ENCODE data around the gene NOD2. TPM values are rescaled to one million over a fixed set of nuclear protein-coding genes. Genes with fewer than 3 reads are reported as not detected.

Gene NOD2
- total and polyA plus RNA-seq, 2 of the 13 experiments (the other 11 are each of a cell fraction or from before 2014, with no cell fraction given): 0.27 to 0.81 TPM

DNA sequence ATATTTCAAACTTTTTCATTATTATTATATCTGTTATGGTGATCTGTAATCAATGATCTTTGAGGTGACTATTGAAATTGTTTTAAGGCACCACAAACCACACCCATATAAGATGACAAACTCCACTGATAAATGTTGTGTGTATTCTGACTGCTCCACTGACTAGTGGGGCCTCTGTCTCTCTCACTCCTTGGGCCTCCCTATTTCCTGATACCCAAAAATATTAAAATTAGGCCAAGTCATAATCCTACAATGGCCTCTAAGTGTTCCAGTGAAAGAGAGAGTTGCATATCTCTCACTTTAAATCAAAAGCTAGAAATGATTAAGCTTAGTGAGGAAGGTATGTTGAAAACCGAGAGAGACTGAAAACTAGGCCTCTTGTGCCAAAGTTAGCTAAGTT is 71.9 kb downstream of the NOD2 start:
- BruUV-seq (replicated peaks): no TSS peak
- Histone ChIP-seq H3K27ac (ENCODE audit: extremely low read length, insufficient read depth, low read length) (no peak overlapping the region), H3K4me3 (replicated peaks in 1 of 3; ENCODE audit: insufficient read depth in 1 of 3, low read depth in 2 of 3, low read length in 3 of 3) (no peak overlapping the region), H3K9me3 (ENCODE audit: low read length) (peaks cover 8% of the 10 kb centered on the region; the same call in 1 of the 2 replicates), H2AFZ (ENCODE audit: low read length) (no peak overlapping the region), H3K36me3 (replicated peaks in 1 of 2; ENCODE audit: control insufficient read depth in 1 of 2, insufficient read depth in 2 of 2, low read length in 2 of 2) (no peaks in the 10 kb centered on the region), H3K9ac (ENCODE audit: insufficient read depth, low read depth, low read length) (no peak overlapping the region), H3K27me3 (ENCODE audit: control insufficient read depth in 1 of 2, insufficient read depth in 2 of 2, low read length in 2 of 2) (no peaks in the 10 kb centered on the region), H3K79me2 (ENCODE audit: insufficient read depth, low read length) (no peaks in the 10 kb centered on the region), H4K20me1 (ENCODE audit: insufficient read depth, low read length) (no peaks in the 10 kb centered on the region), H3K4me1 (ENCODE audit: insufficient read depth, low read length) (no peaks in the 10 kb centered on the region), H3K4me2 (ENCODE audit: low read depth, low read length) (no peak overlapping the region)
- in situ Hi-C loops (cut with HindIII; ENCODE audit: extremely low pct_ligation_motif_present, low pct_unique_long_range_greater_than_20kb) (no loop called here), intact Hi-C loops (cut with micrococcal nuclease; ENCODE audit: unreplicated experiment) (no loop called here)
- DNase-seq (ENCODE audit: low spot score) (no peak), ATAC-seq (no peak), FAIRE-seq (no peak)
- WGBS (ENCODE audit: low lambda C conversion rate): 79% methylated on average over 1 of the region's 1 CpG
- CTCF ChIA-PET (ENCODE audit: low intra/inter-chr PET ratio, low total read pairs): no interaction called here
- POLR2A ChIA-PET: no interaction called here
- no peak for TF ChIP-seq RAD21 (CRISPR knock-in tag; IDR thresholded peaks at IDR 0.05)
- TF ChIP-seq ZNF121 (CRISPR knock-in tag; IDR thresholded peaks at IDR 0.05): no peak
- no peak for TF ChIP-seq FIP1L1 (IDR thresholded peaks at IDR 0.05; ENCODE audit: borderline replicate concordance, insufficient read depth, low read depth, low read length)
- no peak for TF ChIP-seq NCOA2 (CRISPR knock-in tag; IDR thresholded peaks at IDR 0.05)
- TF ChIP-seq TEAD3 (CRISPR knock-in tag; optimal IDR thresholded peaks at IDR 0.05; ENCODE audit: borderline replicate concordance): no peak
- TF ChIP-seq ZNF644 (CRISPR knock-in tag; IDR thresholded peaks at IDR 0.05; ENCODE audit: low read depth): no peak
- TF ChIP-seq, protein P1, sequence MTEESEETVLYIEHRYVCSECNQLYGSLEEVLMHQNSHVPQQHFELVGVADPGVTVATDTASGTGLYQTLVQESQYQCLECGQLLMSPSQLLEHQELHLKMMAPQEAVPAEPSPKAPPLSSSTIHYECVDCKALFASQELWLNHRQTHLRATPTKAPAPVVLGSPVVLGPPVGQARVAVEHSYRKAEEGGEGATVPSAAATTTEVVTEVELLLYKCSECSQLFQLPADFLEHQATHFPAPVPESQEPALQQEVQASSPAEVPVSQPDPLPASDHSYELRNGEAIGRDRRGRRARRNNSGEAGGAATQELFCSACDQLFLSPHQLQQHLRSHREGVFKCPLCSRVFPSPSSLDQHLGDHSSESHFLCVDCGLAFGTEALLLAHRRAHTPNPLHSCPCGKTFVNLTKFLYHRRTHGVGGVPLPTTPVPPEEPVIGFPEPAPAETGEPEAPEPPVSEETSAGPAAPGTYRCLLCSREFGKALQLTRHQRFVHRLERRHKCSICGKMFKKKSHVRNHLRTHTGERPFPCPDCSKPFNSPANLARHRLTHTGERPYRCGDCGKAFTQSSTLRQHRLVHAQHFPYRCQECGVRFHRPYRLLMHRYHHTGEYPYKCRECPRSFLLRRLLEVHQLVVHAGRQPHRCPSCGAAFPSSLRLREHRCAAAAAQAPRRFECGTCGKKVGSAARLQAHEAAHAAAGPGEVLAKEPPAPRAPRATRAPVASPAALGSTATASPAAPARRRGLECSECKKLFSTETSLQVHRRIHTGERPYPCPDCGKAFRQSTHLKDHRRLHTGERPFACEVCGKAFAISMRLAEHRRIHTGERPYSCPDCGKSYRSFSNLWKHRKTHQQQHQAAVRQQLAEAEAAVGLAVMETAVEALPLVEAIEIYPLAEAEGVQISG (CRISPR knock-in tag; IDR thresholded peaks at IDR 0.05): no peak
- TF ChIP-seq ZNF329 (CRISPR knock-in tag; IDR thresholded peaks at IDR 0.05; ENCODE audit: low read depth): no peak
- TF ChIP-seq, protein P2, sequence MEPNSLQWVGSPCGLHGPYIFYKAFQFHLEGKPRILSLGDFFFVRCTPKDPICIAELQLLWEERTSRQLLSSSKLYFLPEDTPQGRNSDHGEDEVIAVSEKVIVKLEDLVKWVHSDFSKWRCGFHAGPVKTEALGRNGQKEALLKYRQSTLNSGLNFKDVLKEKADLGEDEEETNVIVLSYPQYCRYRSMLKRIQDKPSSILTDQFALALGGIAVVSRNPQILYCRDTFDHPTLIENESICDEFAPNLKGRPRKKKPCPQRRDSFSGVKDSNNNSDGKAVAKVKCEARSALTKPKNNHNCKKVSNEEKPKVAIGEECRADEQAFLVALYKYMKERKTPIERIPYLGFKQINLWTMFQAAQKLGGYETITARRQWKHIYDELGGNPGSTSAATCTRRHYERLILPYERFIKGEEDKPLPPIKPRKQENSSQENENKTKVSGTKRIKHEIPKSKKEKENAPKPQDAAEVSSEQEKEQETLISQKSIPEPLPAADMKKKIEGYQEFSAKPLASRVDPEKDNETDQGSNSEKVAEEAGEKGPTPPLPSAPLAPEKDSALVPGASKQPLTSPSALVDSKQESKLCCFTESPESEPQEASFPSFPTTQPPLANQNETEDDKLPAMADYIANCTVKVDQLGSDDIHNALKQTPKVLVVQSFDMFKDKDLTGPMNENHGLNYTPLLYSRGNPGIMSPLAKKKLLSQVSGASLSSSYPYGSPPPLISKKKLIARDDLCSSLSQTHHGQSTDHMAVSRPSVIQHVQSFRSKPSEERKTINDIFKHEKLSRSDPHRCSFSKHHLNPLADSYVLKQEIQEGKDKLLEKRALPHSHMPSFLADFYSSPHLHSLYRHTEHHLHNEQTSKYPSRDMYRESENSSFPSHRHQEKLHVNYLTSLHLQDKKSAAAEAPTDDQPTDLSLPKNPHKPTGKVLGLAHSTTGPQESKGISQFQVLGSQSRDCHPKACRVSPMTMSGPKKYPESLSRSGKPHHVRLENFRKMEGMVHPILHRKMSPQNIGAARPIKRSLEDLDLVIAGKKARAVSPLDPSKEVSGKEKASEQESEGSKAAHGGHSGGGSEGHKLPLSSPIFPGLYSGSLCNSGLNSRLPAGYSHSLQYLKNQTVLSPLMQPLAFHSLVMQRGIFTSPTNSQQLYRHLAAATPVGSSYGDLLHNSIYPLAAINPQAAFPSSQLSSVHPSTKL (CRISPR knock-in tag; IDR thresholded peaks at IDR 0.05): no peak
- TF ChIP-seq ARID2 (CRISPR knock-in tag; IDR thresholded peaks at IDR 0.05; ENCODE audit: borderline replicate concordance): no peak
- TF ChIP-seq, protein P3, sequence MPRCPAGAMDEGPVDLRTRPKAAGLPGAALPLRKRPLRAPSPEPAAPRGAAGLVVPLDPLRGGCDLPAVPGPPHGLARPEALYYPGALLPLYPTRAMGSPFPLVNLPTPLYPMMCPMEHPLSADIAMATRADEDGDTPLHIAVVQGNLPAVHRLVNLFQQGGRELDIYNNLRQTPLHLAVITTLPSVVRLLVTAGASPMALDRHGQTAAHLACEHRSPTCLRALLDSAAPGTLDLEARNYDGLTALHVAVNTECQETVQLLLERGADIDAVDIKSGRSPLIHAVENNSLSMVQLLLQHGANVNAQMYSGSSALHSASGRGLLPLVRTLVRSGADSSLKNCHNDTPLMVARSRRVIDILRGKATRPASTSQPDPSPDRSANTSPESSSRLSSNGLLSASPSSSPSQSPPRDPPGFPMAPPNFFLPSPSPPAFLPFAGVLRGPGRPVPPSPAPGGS (CRISPR knock-in tag; IDR thresholded peaks at IDR 0.05): no peak
- no peak for TF ChIP-seq ZBTB8A (CRISPR knock-in tag; IDR thresholded peaks at IDR 0.05; ENCODE audit: borderline replicate concordance, low read depth)
- TF ChIP-seq, protein P4, sequence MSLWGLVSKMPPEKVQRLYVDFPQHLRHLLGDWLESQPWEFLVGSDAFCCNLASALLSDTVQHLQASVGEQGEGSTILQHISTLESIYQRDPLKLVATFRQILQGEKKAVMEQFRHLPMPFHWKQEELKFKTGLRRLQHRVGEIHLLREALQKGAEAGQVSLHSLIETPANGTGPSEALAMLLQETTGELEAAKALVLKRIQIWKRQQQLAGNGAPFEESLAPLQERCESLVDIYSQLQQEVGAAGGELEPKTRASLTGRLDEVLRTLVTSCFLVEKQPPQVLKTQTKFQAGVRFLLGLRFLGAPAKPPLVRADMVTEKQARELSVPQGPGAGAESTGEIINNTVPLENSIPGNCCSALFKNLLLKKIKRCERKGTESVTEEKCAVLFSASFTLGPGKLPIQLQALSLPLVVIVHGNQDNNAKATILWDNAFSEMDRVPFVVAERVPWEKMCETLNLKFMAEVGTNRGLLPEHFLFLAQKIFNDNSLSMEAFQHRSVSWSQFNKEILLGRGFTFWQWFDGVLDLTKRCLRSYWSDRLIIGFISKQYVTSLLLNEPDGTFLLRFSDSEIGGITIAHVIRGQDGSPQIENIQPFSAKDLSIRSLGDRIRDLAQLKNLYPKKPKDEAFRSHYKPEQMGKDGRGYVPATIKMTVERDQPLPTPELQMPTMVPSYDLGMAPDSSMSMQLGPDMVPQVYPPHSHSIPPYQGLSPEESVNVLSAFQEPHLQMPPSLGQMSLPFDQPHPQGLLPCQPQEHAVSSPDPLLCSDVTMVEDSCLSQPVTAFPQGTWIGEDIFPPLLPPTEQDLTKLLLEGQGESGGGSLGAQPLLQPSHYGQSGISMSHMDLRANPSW (CRISPR knock-in tag; IDR thresholded peaks at IDR 0.05; ENCODE audit: borderline replicate concordance): no peak
- TF ChIP-seq ZBTB1 (CRISPR knock-in tag; IDR thresholded peaks at IDR 0.05; ENCODE audit: borderline replicate concordance): no peak
- TF ChIP-seq NR2F2 (IDR thresholded peaks at IDR 0.05; ENCODE audit: borderline replicate concordance, low read depth): no peak

Data from HepG2 (cell line).